ENCODE results near the gene GJB5.

The GJB5 gene

GRCh38 chr1:34713443-34713842 lies 41.4 kb upstream of the GJB5 start:
- H3K27me3 ChIP-seq (replicated peaks in 2 of 5; ENCODE audit: control insufficient read depth in 4 of 5, insufficient read depth in 5 of 5, low read length in 4 of 5): peaks cover 0 to 6% (median 0%) of the 10 kb centered on the region in 5 experiments
- H3K36me3 ChIP-seq (ENCODE audit: control insufficient read depth in 4 of 4, insufficient read depth in 4 of 4, low read length in 3 of 4): no peaks in the 10 kb centered on the region
- peaks cover 0 to 3% (median 0%) of the 10 kb centered on the region in 5 experiments for H3K9me3 ChIP-seq (ENCODE audit: control extremely low read depth in 1 of 5, control insufficient read depth in 4 of 5, insufficient read depth in 2 of 5, low read depth in 1 of 5, low read length in 4 of 5)
- POLR2A ChIA-PET: no interaction called here
- 100% methylated on average over 3 of the region's 6 CpGs for WGBS (ENCODE audit: insufficient coverage)
- DNase-seq: no peak
- H3K27ac ChIP-seq (ENCODE audit: insufficient read depth in 1 of 2, low read depth in 1 of 2, low read length in 2 of 2, poor library complexity in 1 of 2, severe bottlenecking in 2 of 2): no peak overlapping the region
- CTCF ChIA-PET: no interaction called here
- no peaks in the 10 kb centered on the region for H3K4me1 ChIP-seq (ENCODE audit: control extremely low read depth in 1 of 4, control insufficient read depth in 4 of 4, insufficient read depth in 4 of 4, low read length in 3 of 4)
- H3K4me3 ChIP-seq (ENCODE audit: control insufficient read depth in 1 of 7, extremely low read depth in 1 of 7, insufficient read depth in 4 of 7, low read depth in 2 of 7, low read length in 6 of 7): no peak overlapping the region

- no peaks in the 10 kb centered on the region for H3K36me3 ChIP-seq (ENCODE audit: control insufficient read depth in 4 of 4, insufficient read depth in 4 of 4, low read length in 3 of 4)
- no peaks in the 10 kb centered on the region for H3K4me1 ChIP-seq (ENCODE audit: control extremely low read depth in 1 of 4, control insufficient read depth in 4 of 4, insufficient read depth in 4 of 4, low read length in 3 of 4)
- DNase-seq: no peak
- WGBS (ENCODE audit: insufficient coverage): 53% methylated on average over 2 of the region's 3 CpGs
- POLR2A ChIA-PET: no interaction called here
- CTCF ChIA-PET: no interaction called here
- H3K4me3 ChIP-seq (ENCODE audit: control insufficient read depth in 1 of 7, extremely low read depth in 1 of 7, insufficient read depth in 4 of 7, low read depth in 2 of 7, low read length in 6 of 7): no peak overlapping the region
- H3K27ac ChIP-seq (ENCODE audit: insufficient read depth in 1 of 2, low read depth in 1 of 2, low read length in 2 of 2, poor library complexity in 1 of 2, severe bottlenecking in 2 of 2): no peak overlapping the region
- peaks cover 0 to 3% (median 0%) of the 10 kb centered on the region in 5 experiments for H3K9me3 ChIP-seq (ENCODE audit: control extremely low read depth in 1 of 5, control insufficient read depth in 4 of 5, insufficient read depth in 2 of 5, low read depth in 1 of 5, low read length in 4 of 5)
- peaks cover 0 to 6% (median 0%) of the 10 kb centered on the region in 5 experiments for H3K27me3 ChIP-seq (replicated peaks in 2 of 5; ENCODE audit: control insufficient read depth in 4 of 5, insufficient read depth in 5 of 5, low read length in 4 of 5)
Measured at GRCh38 chr1:34714386-34714785, 40.5 kb upstream of the GJB5 start.

- POLR2A ChIA-PET: no interaction called here
- H3K4me3 ChIP-seq (ENCODE audit: control insufficient read depth in 1 of 7, extremely low read depth in 1 of 7, insufficient read depth in 4 of 7, low read depth in 2 of 7, low read length in 6 of 7): no peak overlapping the region
- H3K4me1 ChIP-seq (ENCODE audit: control extremely low read depth in 1 of 4, control insufficient read depth in 4 of 4, insufficient read depth in 4 of 4, low read length in 3 of 4): no peaks in the 10 kb centered on the region
- DNase-seq: no peak
- H3K9me3 ChIP-seq (ENCODE audit: control extremely low read depth in 1 of 5, control insufficient read depth in 4 of 5, insufficient read depth in 2 of 5, low read depth in 1 of 5, low read length in 4 of 5): peaks cover 0 to 3% (median 0%) of the 10 kb centered on the region in 5 experiments
- no peak overlapping the region for H3K27ac ChIP-seq (ENCODE audit: insufficient read depth in 1 of 2, low read depth in 1 of 2, low read length in 2 of 2, poor library complexity in 1 of 2, severe bottlenecking in 2 of 2)
- H3K27me3 ChIP-seq (replicated peaks in 2 of 5; ENCODE audit: control insufficient read depth in 4 of 5, insufficient read depth in 5 of 5, low read length in 4 of 5): peaks cover 0 to 7% (median 0%) of the 10 kb centered on the region in 5 experiments
- CTCF ChIA-PET: interaction anchor here (0.6 kb wide), 1 partner anchor 101 kb away, joined by 3 read pairs; no protein-coding TSS in a partner anchor
- no peaks in the 10 kb centered on the region for H3K36me3 ChIP-seq (ENCODE audit: control insufficient read depth in 4 of 4, insufficient read depth in 4 of 4, low read length in 3 of 4)
- whole genome bisulfite sequencing (ENCODE audit: insufficient coverage): 89% methylated on average over 3 of the region's 3 CpGs
Measured at GRCh38 chr1:34715139-34715538, 39.7 kb upstream of the GJB5 start.

GRCh38 chr1:34721241-34721640 lies 33.6 kb upstream of the GJB5 start:
- Histone ChIP-seq H3K27ac (ENCODE audit: insufficient read depth in 1 of 2, low read depth in 1 of 2, low read length in 2 of 2, poor library complexity in 1 of 2, severe bottlenecking in 2 of 2) (no peak overlapping the region), H3K4me1 (ENCODE audit: control extremely low read depth in 1 of 4, control insufficient read depth in 4 of 4, insufficient read depth in 4 of 4, low read length in 3 of 4) (no peaks in the 10 kb centered on the region), H3K4me3 (ENCODE audit: control insufficient read depth in 1 of 7, extremely low read depth in 1 of 7, insufficient read depth in 4 of 7, low read depth in 2 of 7, low read length in 6 of 7) (no peak overlapping the region), H3K9me3 (ENCODE audit: control extremely low read depth in 1 of 5, control insufficient read depth in 4 of 5, insufficient read depth in 2 of 5, low read depth in 1 of 5, low read length in 4 of 5) (peaks cover 0 to 3% (median 1%) of the 10 kb centered on the region in 5 experiments), H3K27me3 (replicated peaks in 2 of 5; ENCODE audit: control insufficient read depth in 4 of 5, insufficient read depth in 5 of 5, low read length in 4 of 5) (peaks cover 0 to 8% (median 7%) of the 10 kb centered on the region in 5 experiments), H3K36me3 (ENCODE audit: control insufficient read depth in 4 of 4, insufficient read depth in 4 of 4, low read length in 3 of 4) (no peaks in the 10 kb centered on the region)
- ChIA-PET CTCF (no interaction called here), POLR2A (interaction anchor here (0.6 kb wide), 1 partner anchor 291 kb away, joined by 4 read pairs; no protein-coding TSS in a partner anchor)
- DNase-seq: no peak
- WGBS (ENCODE audit: insufficient coverage): 73% methylated on average over 1 of the region's 4 CpGs

- no peak for DNase-seq
- Histone ChIP-seq H3K4me1 (ENCODE audit: control extremely low read depth in 1 of 4, control insufficient read depth in 4 of 4, insufficient read depth in 4 of 4, low read length in 3 of 4) (no peaks in the 10 kb centered on the region), H3K27ac (ENCODE audit: insufficient read depth in 1 of 2, low read depth in 1 of 2, low read length in 2 of 2, poor library complexity in 1 of 2, severe bottlenecking in 2 of 2) (no peak overlapping the region), H3K36me3 (ENCODE audit: control insufficient read depth in 4 of 4, insufficient read depth in 4 of 4, low read length in 3 of 4) (no peaks in the 10 kb centered on the region), H3K4me3 (ENCODE audit: control insufficient read depth in 1 of 7, extremely low read depth in 1 of 7, insufficient read depth in 4 of 7, low read depth in 2 of 7, low read length in 6 of 7) (no peak overlapping the region), H3K27me3 (replicated peaks in 2 of 5; ENCODE audit: control insufficient read depth in 4 of 5, insufficient read depth in 5 of 5, low read length in 4 of 5) (peaks cover 3 to 8% (median 6%) of the 10 kb centered on the region in 5 experiments), H3K9me3 (ENCODE audit: control extremely low read depth in 1 of 5, control insufficient read depth in 4 of 5, insufficient read depth in 2 of 5, low read depth in 1 of 5, low read length in 4 of 5) (peaks cover 0 to 3% (median 1%) of the 10 kb centered on the region in 5 experiments)
- 92% methylated on average over 4 of the region's 6 CpGs for WGBS (ENCODE audit: insufficient coverage)
- ChIA-PET POLR2A (interaction anchor here (0.6 kb wide), 1 partner anchor 292 kb away, joined by 4 read pairs; no protein-coding TSS in a partner anchor), CTCF (no interaction called here)
Measured at GRCh38 chr1:34721646-34722355, 33.0 kb upstream of the GJB5 start.

GRCh38 chr1:34726861-34727260 lies 28.0 kb upstream of the GJB5 start:
- Histone ChIP-seq H3K4me1 (ENCODE audit: control extremely low read depth in 1 of 4, control insufficient read depth in 4 of 4, insufficient read depth in 4 of 4, low read length in 3 of 4) (no peaks in the 10 kb centered on the region), H3K27me3 (replicated peaks in 2 of 5; ENCODE audit: control insufficient read depth in 4 of 5, insufficient read depth in 5 of 5, low read length in 4 of 5) (peaks cover 4 to 15% (median 7%) of the 10 kb centered on the region in 5 experiments), H3K4me3 (ENCODE audit: control insufficient read depth in 1 of 7, extremely low read depth in 1 of 7, insufficient read depth in 4 of 7, low read depth in 2 of 7, low read length in 6 of 7) (no peak overlapping the region), H3K9me3 (ENCODE audit: control extremely low read depth in 1 of 5, control insufficient read depth in 4 of 5, insufficient read depth in 2 of 5, low read depth in 1 of 5, low read length in 4 of 5) (peaks cover 0 to 1% (median 0%) of the 10 kb centered on the region in 5 experiments), H3K36me3 (ENCODE audit: control insufficient read depth in 4 of 4, insufficient read depth in 4 of 4, low read length in 3 of 4) (no peaks in the 10 kb centered on the region), H3K27ac (ENCODE audit: insufficient read depth in 1 of 2, low read depth in 1 of 2, low read length in 2 of 2, poor library complexity in 1 of 2, severe bottlenecking in 2 of 2) (no peak overlapping the region)
- WGBS (ENCODE audit: insufficient coverage): 39% methylated on average over 6 of the region's 6 CpGs
- ChIA-PET CTCF (interaction anchor here (2.5 kb wide), 1 partner anchor 16 kb away, joined by 11 read pairs; no protein-coding TSS in a partner anchor), POLR2A (no interaction called here)
- no peak for DNase-seq

GRCh38 chr1:34730485-34730884 lies 24.4 kb upstream of the GJB5 start:
- no peak for DNase-seq
- Histone ChIP-seq H3K27me3 (replicated peaks in 2 of 5; ENCODE audit: control insufficient read depth in 4 of 5, insufficient read depth in 5 of 5, low read length in 4 of 5) (peaks cover 4 to 13% (median 6%) of the 10 kb centered on the region in 5 experiments), H3K4me1 (ENCODE audit: control extremely low read depth in 1 of 4, control insufficient read depth in 4 of 4, insufficient read depth in 4 of 4, low read length in 3 of 4) (no peaks in the 10 kb centered on the region), H3K9me3 (ENCODE audit: control extremely low read depth in 1 of 5, control insufficient read depth in 4 of 5, insufficient read depth in 2 of 5, low read depth in 1 of 5, low read length in 4 of 5) (no peaks in the 10 kb centered on the region), H3K27ac (ENCODE audit: insufficient read depth in 1 of 2, low read depth in 1 of 2, low read length in 2 of 2, poor library complexity in 1 of 2, severe bottlenecking in 2 of 2) (no peak overlapping the region), H3K4me3 (ENCODE audit: control insufficient read depth in 1 of 7, extremely low read depth in 1 of 7, insufficient read depth in 4 of 7, low read depth in 2 of 7, low read length in 6 of 7) (no peak overlapping the region), H3K36me3 (ENCODE audit: control insufficient read depth in 4 of 4, insufficient read depth in 4 of 4, low read length in 3 of 4) (no peaks in the 10 kb centered on the region)
- WGBS (ENCODE audit: insufficient coverage): 87% methylated on average over 5 of the region's 5 CpGs
- ChIA-PET CTCF (no interaction called here), POLR2A (no interaction called here)
